ENCODE data around the gene BPGM. TPM values are rescaled to one million over a fixed set of nuclear protein-coding genes. Genes with fewer than 3 reads are reported as not detected.
A peak's percentile ranks its signal among the peaks of the same experiment; 100 is the strongest.

The BPGM gene
- total RNA-seq, 1 donor from 2014 or later, result 49.7 TPM

DNA sequence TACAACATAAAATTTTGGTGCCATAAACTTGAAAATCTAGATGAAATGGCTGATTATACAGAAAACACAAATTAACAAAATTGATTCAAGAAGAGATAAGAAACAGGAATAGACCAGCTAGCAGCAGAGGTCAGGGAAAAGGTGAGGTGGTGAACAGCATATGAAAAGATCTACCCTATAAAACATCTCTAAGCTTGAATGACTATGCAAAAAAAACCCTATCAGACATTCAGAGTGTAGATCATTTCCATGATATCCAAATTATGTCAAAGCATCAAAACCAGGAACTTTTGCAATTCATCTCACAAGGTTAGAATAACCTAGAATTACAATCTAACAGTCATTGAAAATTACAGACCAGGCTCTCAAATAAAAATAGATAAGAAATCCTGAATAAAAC is 14.6 kb upstream of the BPGM start:
- no peak overlapping the region for H3K4me3 Mint-ChIP-seq
- H3K4me1 ChIP-seq, result no peaks in the 10 kb centered on the region
- no peaks in the 10 kb centered on the region for H3K36me3 Mint-ChIP-seq
- H2AFZ ChIP-seq (replicated peaks), result no peak overlapping the region
- no peaks in the 10 kb centered on the region for H3K79me2 ChIP-seq (ENCODE audit: low read depth)
- H3K27me3 Mint-ChIP-seq (ENCODE audit: insufficient read depth, low read depth), result peaks cover 3% of the 10 kb centered on the region
- H3K27ac ChIP-seq, result no peak overlapping the region
- H3K27me3 ChIP-seq, result peaks cover 22% of the 10 kb centered on the region
- DNase-seq (ENCODE audit: low spot score), result no peak
- no peak overlapping the region for H3K4me2 ChIP-seq
- no peaks in the 10 kb centered on the region for H3K9me3 Mint-ChIP-seq
- no peaks in the 10 kb centered on the region for H3K4me1 Mint-ChIP-seq
- H3K4me3 ChIP-seq, result no peak overlapping the region
- no peaks in the 10 kb centered on the region for H3K36me3 ChIP-seq
- no peak for TF ChIP-seq EZH2 (IDR thresholded peaks at IDR 0.05)
- TF ChIP-seq, protein P1, sequence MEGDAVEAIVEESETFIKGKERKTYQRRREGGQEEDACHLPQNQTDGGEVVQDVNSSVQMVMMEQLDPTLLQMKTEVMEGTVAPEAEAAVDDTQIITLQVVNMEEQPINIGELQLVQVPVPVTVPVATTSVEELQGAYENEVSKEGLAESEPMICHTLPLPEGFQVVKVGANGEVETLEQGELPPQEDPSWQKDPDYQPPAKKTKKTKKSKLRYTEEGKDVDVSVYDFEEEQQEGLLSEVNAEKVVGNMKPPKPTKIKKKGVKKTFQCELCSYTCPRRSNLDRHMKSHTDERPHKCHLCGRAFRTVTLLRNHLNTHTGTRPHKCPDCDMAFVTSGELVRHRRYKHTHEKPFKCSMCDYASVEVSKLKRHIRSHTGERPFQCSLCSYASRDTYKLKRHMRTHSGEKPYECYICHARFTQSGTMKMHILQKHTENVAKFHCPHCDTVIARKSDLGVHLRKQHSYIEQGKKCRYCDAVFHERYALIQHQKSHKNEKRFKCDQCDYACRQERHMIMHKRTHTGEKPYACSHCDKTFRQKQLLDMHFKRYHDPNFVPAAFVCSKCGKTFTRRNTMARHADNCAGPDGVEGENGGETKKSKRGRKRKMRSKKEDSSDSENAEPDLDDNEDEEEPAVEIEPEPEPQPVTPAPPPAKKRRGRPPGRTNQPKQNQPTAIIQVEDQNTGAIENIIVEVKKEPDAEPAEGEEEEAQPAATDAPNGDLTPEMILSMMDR (IDR thresholded peaks at IDR 0.05), result no peak
- TF ChIP-seq EZH2phosphoT487 (IDR thresholded peaks at IDR 0.05), result no peak
- H4K20me1 ChIP-seq (ENCODE audit: low read depth), result no peaks in the 10 kb centered on the region
- no peak overlapping the region for H3K27ac Mint-ChIP-seq
- no peaks in the 10 kb centered on the region for H3K9me3 ChIP-seq (ENCODE audit: low read depth)
- H3K9ac ChIP-seq, result no peak overlapping the region
- H3F3A ChIP-seq (ENCODE audit: low read depth), result no peaks in the 10 kb centered on the region

DNA sequence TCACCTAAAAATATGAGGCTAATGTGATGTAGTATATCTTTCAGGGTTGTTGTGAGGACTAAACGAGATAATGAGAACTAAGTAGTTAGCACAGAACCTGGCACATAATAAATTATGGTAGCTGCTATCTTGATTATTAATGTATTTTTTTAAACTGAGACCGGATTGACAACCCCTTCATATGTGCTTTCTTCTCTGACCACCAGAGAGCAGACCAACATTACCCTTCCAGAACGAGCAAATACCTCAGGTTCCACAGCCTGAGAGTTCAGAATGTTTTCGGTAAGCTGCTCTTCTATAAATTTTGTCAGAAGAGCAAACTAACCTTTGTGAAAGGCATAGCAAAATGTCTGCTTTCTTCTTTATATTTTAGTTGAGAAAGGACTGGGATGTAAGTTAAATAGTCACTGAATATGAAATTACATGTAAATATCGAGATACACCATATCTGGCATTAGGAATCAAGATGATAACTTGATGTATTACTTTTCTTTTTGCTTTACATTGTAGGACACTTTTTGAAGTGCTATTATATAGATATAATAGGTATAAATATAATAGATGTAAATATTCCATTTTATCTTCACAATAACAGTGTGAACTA is 13.6 kb upstream of the BPGM start:
- Histone ChIP-seq H3F3A (ENCODE audit: low read depth) (no peaks in the 10 kb centered on the region), H3K36me3 (no peaks in the 10 kb centered on the region), H2AFZ (replicated peaks) (no peak overlapping the region), H3K79me2 (ENCODE audit: low read depth) (no peaks in the 10 kb centered on the region), H3K4me2 (no peak overlapping the region), H3K9me3 (ENCODE audit: low read depth) (no peaks in the 10 kb centered on the region), H4K20me1 (ENCODE audit: low read depth) (no peaks in the 10 kb centered on the region), H3K4me1 (no peaks in the 10 kb centered on the region), H3K27me3 (peaks cover 13% of the 10 kb centered on the region), H3K4me3 (no peak overlapping the region), H3K27ac (no peak overlapping the region), H3K9ac (no peak overlapping the region)
- TF ChIP-seq, protein P1 (IDR thresholded peaks at IDR 0.05), result peak; percentile 74
- TF ChIP-seq EZH2phosphoT487 (IDR thresholded peaks at IDR 0.05), result no peak
- Mint-ChIP-seq H3K9me3 (no peaks in the 10 kb centered on the region), H3K4me1 (no peaks in the 10 kb centered on the region), H3K27me3 (ENCODE audit: insufficient read depth, low read depth) (peaks cover 3% of the 10 kb centered on the region), H3K4me3 (no peak overlapping the region), H3K36me3 (no peaks in the 10 kb centered on the region), H3K27ac (no peak overlapping the region)
- DNase-seq (ENCODE audit: low spot score), result peak; percentile 52

DNA sequence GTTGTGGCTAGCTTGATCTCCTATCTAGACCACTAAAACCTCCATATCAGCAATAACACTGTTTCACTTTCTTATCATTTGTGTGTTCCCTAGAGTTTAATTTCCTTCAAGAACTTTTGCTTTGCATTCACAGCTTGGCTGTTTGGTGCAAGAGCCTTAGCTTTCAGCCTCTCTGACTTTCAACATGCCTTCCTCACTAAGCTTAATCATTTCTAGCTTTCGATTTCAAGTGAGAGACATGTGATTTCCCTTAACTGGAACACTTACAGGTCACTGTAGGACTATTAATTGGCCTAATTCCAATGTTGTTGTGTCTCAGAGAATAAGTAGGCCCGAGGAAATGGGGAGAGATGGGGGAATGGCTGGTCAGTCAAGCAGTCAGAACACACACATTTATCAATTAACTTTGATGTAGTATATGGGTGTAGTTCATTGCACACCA is 10.6 kb upstream of the BPGM start:
- H3K9ac ChIP-seq, result no peak overlapping the region
- no peaks in the 10 kb centered on the region for H3K36me3 ChIP-seq
- H3K4me3 ChIP-seq, result no peak overlapping the region
- Mint-ChIP-seq H3K4me1 (no peaks in the 10 kb centered on the region), H3K36me3 (no peaks in the 10 kb centered on the region), H3K4me3 (no peak overlapping the region), H3K27ac (no peak overlapping the region), H3K9me3 (no peaks in the 10 kb centered on the region), H3K27me3 (ENCODE audit: insufficient read depth, low read depth) (peaks cover 8% of the 10 kb centered on the region)
- no peak overlapping the region for H2AFZ ChIP-seq (replicated peaks)
- H4K20me1 ChIP-seq (ENCODE audit: low read depth), result no peaks in the 10 kb centered on the region
- no peak for DNase-seq (ENCODE audit: low spot score)
- H3K79me2 ChIP-seq (ENCODE audit: low read depth), result no peaks in the 10 kb centered on the region
- TF ChIP-seq, protein P1 (IDR thresholded peaks at IDR 0.05), result no peak
- no peak for TF ChIP-seq EZH2 (IDR thresholded peaks at IDR 0.05)
- TF ChIP-seq EZH2phosphoT487 (IDR thresholded peaks at IDR 0.05), result no peak
- H3F3A ChIP-seq (ENCODE audit: low read depth), result no peaks in the 10 kb centered on the region
- no peak overlapping the region for H3K27ac ChIP-seq
- H3K4me2 ChIP-seq, result no peak overlapping the region
- no peaks in the 10 kb centered on the region for H3K9me3 ChIP-seq (ENCODE audit: low read depth)
- H3K4me1 ChIP-seq, result no peaks in the 10 kb centered on the region
- peaks cover 4% of the 10 kb centered on the region for H3K27me3 ChIP-seq
